Measurements from ENCODE around the gene AKIP1. TPM values are rescaled to one million over a fixed set of nuclear protein-coding genes. Genes with fewer than 3 reads are reported as not detected.

Gene AKIP1
- total RNA-seq, 1 experiment from 2014 or later = 85.2 TPM

- POLR2A ChIA-PET = interaction anchor here (0.6 kb wide), 1 partner anchor 12 kb away, joined by 5 read pairs; no protein-coding TSS in a partner anchor
- DNase-seq (ENCODE audit: low read depth, low spot score) = no peak
Measured at GRCh38 chr11:8865304-8865703, 45.7 kb upstream of the AKIP1 start.

GRCh38 chr11:8867035-8867434, 44.0 kb upstream of the AKIP1 start:
- Histone ChIP-seq H3K27me3 (ENCODE audit: control insufficient read depth, insufficient read depth, low read length) (no peaks in the 10 kb centered on the region), H3K27ac (ENCODE audit: low read length) (no peak overlapping the region), H3K4me1 (ENCODE audit: control insufficient read depth, insufficient read depth, low read length) (peaks cover 30% of the 10 kb centered on the region), H3K4me3 (ENCODE audit: low read depth in 2 of 2, low read length in 2 of 2) (no peak overlapping the region), H3K36me3 (ENCODE audit: control insufficient read depth, insufficient read depth, low read length) (no peaks in the 10 kb centered on the region), H3K9me3 (ENCODE audit: control insufficient read depth, insufficient read depth, low read depth, low read length) (no peaks in the 10 kb centered on the region)
- intact Hi-C loops (cut with micrococcal nuclease; ENCODE audit: unreplicated experiment) = no loop called here
- CTCF ChIA-PET = interaction anchor here (0.6 kb wide), 1 partner anchor 55 kb away, joined by 10 read pairs; no protein-coding TSS in a partner anchor
- DNase-seq (ENCODE audit: low read depth, low spot score) = no peak
- no TSS peak for BruUV-seq (replicated peaks)
- POLR2A ChIA-PET = interaction anchor here (0.6 to 0.7 kb wide), 3 partner anchors 15 to 229 kb away, joined by 5 to 7 read pairs (median 7); no protein-coding TSS in a partner anchor
- in situ Hi-C loops (cut with HindIII; ENCODE audit: low pct_unique_long_range_greater_than_20kb, low sequenced_read_pairs) = no loop called here
- TF ChIP-seq, protein P1, sequence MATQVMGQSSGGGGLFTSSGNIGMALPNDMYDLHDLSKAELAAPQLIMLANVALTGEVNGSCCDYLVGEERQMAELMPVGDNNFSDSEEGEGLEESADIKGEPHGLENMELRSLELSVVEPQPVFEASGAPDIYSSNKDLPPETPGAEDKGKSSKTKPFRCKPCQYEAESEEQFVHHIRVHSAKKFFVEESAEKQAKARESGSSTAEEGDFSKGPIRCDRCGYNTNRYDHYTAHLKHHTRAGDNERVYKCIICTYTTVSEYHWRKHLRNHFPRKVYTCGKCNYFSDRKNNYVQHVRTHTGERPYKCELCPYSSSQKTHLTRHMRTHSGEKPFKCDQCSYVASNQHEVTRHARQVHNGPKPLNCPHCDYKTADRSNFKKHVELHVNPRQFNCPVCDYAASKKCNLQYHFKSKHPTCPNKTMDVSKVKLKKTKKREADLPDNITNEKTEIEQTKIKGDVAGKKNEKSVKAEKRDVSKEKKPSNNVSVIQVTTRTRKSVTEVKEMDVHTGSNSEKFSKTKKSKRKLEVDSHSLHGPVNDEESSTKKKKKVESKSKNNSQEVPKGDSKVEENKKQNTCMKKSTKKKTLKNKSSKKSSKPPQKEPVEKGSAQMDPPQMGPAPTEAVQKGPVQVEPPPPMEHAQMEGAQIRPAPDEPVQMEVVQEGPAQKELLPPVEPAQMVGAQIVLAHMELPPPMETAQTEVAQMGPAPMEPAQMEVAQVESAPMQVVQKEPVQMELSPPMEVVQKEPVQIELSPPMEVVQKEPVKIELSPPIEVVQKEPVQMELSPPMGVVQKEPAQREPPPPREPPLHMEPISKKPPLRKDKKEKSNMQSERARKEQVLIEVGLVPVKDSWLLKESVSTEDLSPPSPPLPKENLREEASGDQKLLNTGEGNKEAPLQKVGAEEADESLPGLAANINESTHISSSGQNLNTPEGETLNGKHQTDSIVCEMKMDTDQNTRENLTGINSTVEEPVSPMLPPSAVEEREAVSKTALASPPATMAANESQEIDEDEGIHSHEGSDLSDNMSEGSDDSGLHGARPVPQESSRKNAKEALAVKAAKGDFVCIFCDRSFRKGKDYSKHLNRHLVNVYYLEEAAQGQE (IDR thresholded peaks at IDR 0.05; ENCODE audit: insufficient read depth in 1 of 2, low read depth in 2 of 2, low read length in 1 of 2) = no peak
- no peak for ATAC-seq

More at GRCh38 chr11:8865304-8865703, 45.7 kb upstream of the AKIP1 start:
- CTCF ChIA-PET = no interaction called here
- H3K27me3 ChIP-seq (ENCODE audit: control insufficient read depth, insufficient read depth, low read length) = no peaks in the 10 kb centered on the region
- in situ Hi-C loops (cut with HindIII; ENCODE audit: low pct_unique_long_range_greater_than_20kb, low sequenced_read_pairs) (no loop called here), intact Hi-C loops (cut with micrococcal nuclease; ENCODE audit: unreplicated experiment) (no loop called here)
- no peak overlapping the region for H3K27ac ChIP-seq (ENCODE audit: low read length)
- H3K36me3 ChIP-seq (ENCODE audit: control insufficient read depth, insufficient read depth, low read length) = no peaks in the 10 kb centered on the region
- no peaks in the 10 kb centered on the region for H3K9me3 ChIP-seq (ENCODE audit: control insufficient read depth, insufficient read depth, low read depth, low read length)
- no TSS peak for BruUV-seq (replicated peaks)
- peaks cover 23% of the 10 kb centered on the region for H3K4me1 ChIP-seq (ENCODE audit: control insufficient read depth, insufficient read depth, low read length)
- H3K4me3 ChIP-seq (ENCODE audit: low read depth in 2 of 2, low read length in 2 of 2) = no peak overlapping the region
- no peak for TF ChIP-seq POLR2AphosphoS5 (IDR thresholded peaks at IDR 0.05; ENCODE audit: low read depth, low read length)
- no peak for TF ChIP-seq CTCF (IDR thresholded peaks at IDR 0.05)
- TF ChIP-seq, protein P1 (IDR thresholded peaks at IDR 0.05; ENCODE audit: insufficient read depth in 1 of 2, low read depth in 2 of 2, low read length in 1 of 2) = no peak
- no peak for TF ChIP-seq TCF7L2 (IDR thresholded peaks at IDR 0.05; ENCODE audit: low read depth, low read length)
- no peak for TF ChIP-seq SIN3A (IDR thresholded peaks at IDR 0.05; ENCODE audit: borderline replicate concordance, insufficient read depth, low read depth, low read length)
- ATAC-seq = no peak

Measured in Panc1 (cell line).